Vagina (tissue), 2 donors: Measurements from ENCODE around the gene UACA. TPM values are rescaled to one million over a fixed set of nuclear protein-coding genes. Genes with fewer than 3 reads are reported as not detected.

Experiments
- DNase-seq, 2 donors: peaks; one replicate each; pipeline ENCODE4 v3.0.0-alpha.2; 2017; ENCODE audit errors: extremely low spot score in 2 of 2
- H3K27ac ChIP-seq: fragments of 200-600 bp; sonication (generic); one replicate; pipeline ENCODE4 v1.5.1; 2019
- H3K27me3 ChIP-seq: fragments of 200-600 bp; sonication (generic); one replicate; pipeline ENCODE4 v1.5.1; 2019
- H3K36me3 ChIP-seq, 2 donors: fragments of 200-600 bp; sonication (generic); one replicate each; pipeline ENCODE4 v1.5.1; 2017 to 2019
- H3K4me1 ChIP-seq: fragments of 200-600 bp; sonication (generic); one replicate; pipeline ENCODE4 v1.5.1; 2019
- H3K4me3 ChIP-seq, 2 donors: fragments of 200-600 bp; sonication (generic); 1 replicate in 1 of 2; 2 replicates in 1 of 2; pipeline ENCODE4 v1.5.1; 2016 to 2019
- H3K9me3 ChIP-seq: fragments of 200-600 bp; sonication (generic); one replicate; pipeline ENCODE4 v1.5.1; 2019
- POLR2A ChIP-seq, 2 donors: fragments of 450-650 bp; IDR thresholded peaks; one replicate each; pipeline ENCODE4 v1.6.1; 2017; ENCODE audit warnings: antibody characterized with exemption in 2 of 2, mild to moderate bottlenecking in 2 of 2, moderate library complexity in 2 of 2
- POLR2AphosphoS5 ChIP-seq, 2 donors: sonication (generic); formaldehyde crosslinking; IDR thresholded peaks; one replicate each; pipeline ENCODE4 v1.9.0; 2017; ENCODE audit warnings: antibody characterized with exemption in 2 of 2, mild to moderate bottlenecking in 2 of 2, low read depth in 1 of 2; ENCODE audit not compliant: insufficient read depth in 1 of 2
- intact Hi-C: fragments of 100-400 bp; cut with DNase I; formaldehyde crosslinking; loops from one replicate; pipeline ENCODE4 v1.15.1; 2023
- total RNA-seq: library from RNA; depleted of rRNA; stranded (reverse); fragments of >200 nt; gene quantifications from one replicate; pipeline ENCODE4 v1.2.3, GENCODE V29; 2016
- TF ChIP-seq, protein P1 (sequence below), 3 experiments: fragments of 450-650 bp in 2 of 3; fragments of 200-600 bp in 1 of 3; sonication (generic) in 1 of 3; IDR thresholded peaks; one replicate each; pipeline ENCODE4 v1.5.1; 2017 to 2019; ENCODE audit warnings: antibody characterized with exemption in 3 of 3, mild to moderate bottlenecking in 2 of 3, moderate library complexity in 2 of 3

UACA gene
- total RNA-seq, 1 donor from 2014 or later = 40.3 TPM

DNA sequence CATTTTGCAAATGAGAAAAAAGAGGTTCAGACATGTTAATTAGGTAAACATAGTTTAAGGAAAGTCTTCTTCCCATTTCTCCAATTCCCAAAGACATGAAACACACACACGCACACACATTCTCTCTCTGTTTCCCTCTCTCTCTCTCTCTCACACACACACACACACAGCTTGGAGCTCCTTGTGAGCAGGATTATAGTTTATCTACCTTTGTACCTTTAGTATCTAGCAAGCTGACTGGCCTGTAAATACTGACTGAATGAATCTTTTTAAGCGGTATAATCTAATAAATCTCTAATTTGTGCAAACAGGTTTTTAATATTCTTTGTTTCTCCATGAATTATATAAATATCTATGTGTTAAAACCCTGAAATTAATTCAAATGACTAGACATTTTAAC, 73.3 kb downstream of the UACA start:
- intact Hi-C loops = no loop called here
- H3K27ac ChIP-seq = no peak overlapping the region

DNA sequence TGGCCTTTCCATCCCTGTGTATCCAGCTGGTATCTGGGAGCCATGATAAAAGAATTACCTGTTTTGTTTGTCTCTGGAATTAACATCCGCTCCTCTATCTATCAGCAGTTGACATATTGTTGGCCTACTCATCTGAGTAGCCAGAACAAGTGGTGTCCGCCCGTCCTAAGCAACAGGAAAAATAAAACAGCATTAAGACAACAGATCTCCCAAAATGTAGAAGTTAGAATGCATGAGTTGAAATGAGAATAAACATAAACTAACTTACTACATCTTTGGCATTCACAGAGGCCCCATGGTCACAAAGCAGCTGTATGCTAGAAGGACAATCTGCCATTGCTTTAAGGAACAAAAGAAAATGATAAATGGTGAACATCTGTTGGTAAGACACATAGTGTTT, 75.9 kb downstream of the UACA start:
- intact Hi-C loops = no loop called here
- TF ChIP-seq, protein P1, sequence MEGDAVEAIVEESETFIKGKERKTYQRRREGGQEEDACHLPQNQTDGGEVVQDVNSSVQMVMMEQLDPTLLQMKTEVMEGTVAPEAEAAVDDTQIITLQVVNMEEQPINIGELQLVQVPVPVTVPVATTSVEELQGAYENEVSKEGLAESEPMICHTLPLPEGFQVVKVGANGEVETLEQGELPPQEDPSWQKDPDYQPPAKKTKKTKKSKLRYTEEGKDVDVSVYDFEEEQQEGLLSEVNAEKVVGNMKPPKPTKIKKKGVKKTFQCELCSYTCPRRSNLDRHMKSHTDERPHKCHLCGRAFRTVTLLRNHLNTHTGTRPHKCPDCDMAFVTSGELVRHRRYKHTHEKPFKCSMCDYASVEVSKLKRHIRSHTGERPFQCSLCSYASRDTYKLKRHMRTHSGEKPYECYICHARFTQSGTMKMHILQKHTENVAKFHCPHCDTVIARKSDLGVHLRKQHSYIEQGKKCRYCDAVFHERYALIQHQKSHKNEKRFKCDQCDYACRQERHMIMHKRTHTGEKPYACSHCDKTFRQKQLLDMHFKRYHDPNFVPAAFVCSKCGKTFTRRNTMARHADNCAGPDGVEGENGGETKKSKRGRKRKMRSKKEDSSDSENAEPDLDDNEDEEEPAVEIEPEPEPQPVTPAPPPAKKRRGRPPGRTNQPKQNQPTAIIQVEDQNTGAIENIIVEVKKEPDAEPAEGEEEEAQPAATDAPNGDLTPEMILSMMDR (IDR thresholded peaks at IDR 0.05) = no peak
- no peak for TF ChIP-seq POLR2A (IDR thresholded peaks at IDR 0.05)
- no peak for TF ChIP-seq POLR2AphosphoS5 (IDR thresholded peaks at IDR 0.05; ENCODE audit: insufficient read depth in 1 of 2, low read depth in 1 of 2)
- no peaks in the 10 kb centered on the region for H3K27me3 ChIP-seq

More for the DNA sequence above, 73.3 kb downstream of the UACA start:
- Histone ChIP-seq H3K36me3 (peaks cover 0 to 11% of the 10 kb centered on the region in 2 donors), H3K4me3 (no peak overlapping the region), H3K27me3 (no peaks in the 10 kb centered on the region), H3K9me3 (no peaks in the 10 kb centered on the region), H3K4me1 (no peaks in the 10 kb centered on the region)
- TF ChIP-seq POLR2A (IDR thresholded peaks at IDR 0.05) = no peak
- no peak for TF ChIP-seq POLR2AphosphoS5 (IDR thresholded peaks at IDR 0.05; ENCODE audit: insufficient read depth in 1 of 2, low read depth in 1 of 2)
- TF ChIP-seq, protein P1 (IDR thresholded peaks at IDR 0.05) = no peak
- DNase-seq = no peak

DNA sequence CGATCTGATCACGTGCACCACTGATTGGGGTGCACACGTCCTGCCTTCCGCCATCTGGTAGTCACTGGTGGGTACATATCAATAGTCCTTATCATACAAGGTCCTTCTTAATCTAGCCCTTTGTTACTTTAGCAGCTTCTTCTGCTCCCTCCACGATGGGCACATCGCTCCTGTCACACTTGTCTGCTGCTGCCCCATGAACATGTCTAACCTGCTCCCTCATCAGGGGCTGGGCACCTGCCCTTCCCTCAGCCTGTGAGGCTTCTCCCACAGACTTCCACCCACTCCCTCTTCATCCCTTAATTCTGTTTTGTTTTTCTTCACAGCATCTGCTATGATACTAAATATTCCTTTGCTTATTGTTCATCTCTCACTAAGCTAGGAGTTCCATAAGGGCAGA, 82.5 kb downstream of the UACA start:
- Histone ChIP-seq H3K4me1 (no peaks in the 10 kb centered on the region), H3K36me3 (peaks cover 0 to 13% of the 10 kb centered on the region in 2 donors), H3K27me3 (no peaks in the 10 kb centered on the region), H3K4me3 (no peak overlapping the region), H3K9me3 (no peaks in the 10 kb centered on the region), H3K27ac (no peak overlapping the region)
- intact Hi-C loops = loop anchor here (5.0 kb wide), 1 partner anchor 131 kb away; no protein-coding TSS in a partner anchor
- TF ChIP-seq POLR2AphosphoS5 (IDR thresholded peaks at IDR 0.05; ENCODE audit: insufficient read depth in 1 of 2, low read depth in 1 of 2) (no peak), POLR2A (IDR thresholded peaks at IDR 0.05) (no peak)
- TF ChIP-seq, protein P1 (IDR thresholded peaks at IDR 0.05) = no peak
- no peak for DNase-seq

More for the DNA sequence above, 75.9 kb downstream of the UACA start:
- no peak for DNase-seq
- Histone ChIP-seq H3K36me3 (peaks cover 0 to 10% of the 10 kb centered on the region in 2 donors), H3K9me3 (no peaks in the 10 kb centered on the region), H3K27ac (no peak overlapping the region), H3K4me3 (no peak overlapping the region), H3K4me1 (no peaks in the 10 kb centered on the region)

DNA sequence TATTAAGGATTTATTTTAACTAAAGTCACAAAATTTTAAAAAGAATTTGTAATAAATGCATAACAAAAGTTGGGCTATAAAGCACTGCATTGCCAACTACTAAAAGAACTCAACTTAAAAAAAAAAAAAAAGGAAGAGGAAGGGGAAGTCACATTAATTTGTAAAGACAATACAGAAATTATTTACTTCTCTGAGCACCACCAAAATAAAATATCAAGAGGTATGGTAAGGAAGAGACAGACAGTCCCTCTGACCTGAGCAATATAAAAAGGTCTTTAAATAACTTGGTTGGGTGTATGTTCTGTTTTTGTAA, 83.5 kb downstream of the UACA start:
- H3K27ac ChIP-seq = no peak overlapping the region
- no peaks in the 10 kb centered on the region for H3K4me1 ChIP-seq
- intact Hi-C loops = loop anchor here (5.0 kb wide), 1 partner anchor 132 kb away; no protein-coding TSS in a partner anchor
- no peak for DNase-seq
- no peak overlapping the region for H3K4me3 ChIP-seq
- no peaks in the 10 kb centered on the region for H3K9me3 ChIP-seq
- no peaks in the 10 kb centered on the region for H3K27me3 ChIP-seq
- peaks cover 0 to 17% of the 10 kb centered on the region in 2 donors for H3K36me3 ChIP-seq
- TF ChIP-seq POLR2AphosphoS5 (IDR thresholded peaks at IDR 0.05; ENCODE audit: insufficient read depth in 1 of 2, low read depth in 1 of 2) = no peak
- TF ChIP-seq, protein P1 (IDR thresholded peaks at IDR 0.05) = peak in 1 of 3 experiments; percentile 7

DNA sequence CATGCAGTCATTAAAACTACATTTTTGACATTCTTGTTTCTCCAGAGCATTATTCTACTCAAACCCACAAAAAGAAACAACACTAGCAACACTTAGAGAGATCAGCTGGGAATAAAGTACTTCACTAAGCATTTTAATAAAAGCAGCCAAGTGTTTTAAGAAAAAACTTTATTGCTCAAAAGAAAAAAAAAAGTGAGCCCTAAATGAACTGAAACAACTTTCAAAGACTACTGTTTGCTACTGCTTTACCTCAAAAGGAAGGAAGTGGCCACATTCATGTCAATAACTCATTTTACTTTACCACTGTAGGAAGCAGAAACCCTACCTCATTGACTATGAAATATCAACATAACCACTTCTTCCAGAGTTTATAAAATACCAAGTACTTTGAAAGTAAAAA, 91.3 kb downstream of the UACA start:
- H3K4me1 ChIP-seq = peaks cover 4% of the 10 kb centered on the region

More for the DNA sequence above, 91.3 kb downstream of the UACA start:
- DNase-seq = no peak
- Histone ChIP-seq H3K36me3 (peaks cover 0 to 31% of the 10 kb centered on the region in 2 donors), H3K27ac (no peak overlapping the region), H3K9me3 (no peaks in the 10 kb centered on the region), H3K27me3 (no peaks in the 10 kb centered on the region), H3K4me3 (no peak overlapping the region)
- intact Hi-C loops = no loop called here
- no peak for TF ChIP-seq POLR2A (IDR thresholded peaks at IDR 0.05)
- TF ChIP-seq POLR2AphosphoS5 (IDR thresholded peaks at IDR 0.05; ENCODE audit: insufficient read depth in 1 of 2, low read depth in 1 of 2) = no peak
- TF ChIP-seq, protein P1 (IDR thresholded peaks at IDR 0.05) = no peak
